ENCODE data around the gene HDAC4. TPM values are rescaled to one million over a fixed set of nuclear protein-coding genes. Genes with fewer than 3 reads are reported as not detected.
"Not testable (repeated sequence)": the region's sequence is repeated elsewhere in the genome, so short reads cannot be mapped to it uniquely, and the experiment has no call there.

Gene HDAC4
- total RNA-seq, 2 donors from 2014 or later = 34.1 to 39.1 TPM

DNA sequence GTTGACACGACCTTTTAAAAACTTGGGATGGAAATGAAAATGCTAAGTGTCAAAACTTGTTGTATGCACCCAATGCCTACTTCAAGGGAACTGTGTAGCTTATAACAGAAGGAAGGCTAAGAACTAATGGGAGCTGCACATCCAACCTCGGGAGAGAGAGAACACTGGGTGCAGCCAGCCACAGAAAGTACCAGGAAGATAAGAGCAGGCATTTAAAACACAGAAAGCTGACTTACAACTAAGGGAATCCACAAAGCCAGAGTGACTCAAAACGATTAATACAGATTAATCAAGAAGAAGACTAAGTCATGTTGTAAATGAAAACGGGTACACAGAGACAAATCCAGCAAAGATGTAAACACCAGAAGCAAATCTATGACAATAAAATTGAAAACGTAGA lies 113.4 kb downstream of the HDAC4 start:
- Mint-ChIP-seq H3K9me3 (no peaks in the 10 kb centered on the region), H3K27ac (no peak overlapping the region), H3K36me3 (peaks cover 0 to 11% of the 10 kb centered on the region in 2 donors)
- no peak for DNase-seq (ENCODE audit: low spot score in 2 of 2)
- no peak for ATAC-seq

DNA sequence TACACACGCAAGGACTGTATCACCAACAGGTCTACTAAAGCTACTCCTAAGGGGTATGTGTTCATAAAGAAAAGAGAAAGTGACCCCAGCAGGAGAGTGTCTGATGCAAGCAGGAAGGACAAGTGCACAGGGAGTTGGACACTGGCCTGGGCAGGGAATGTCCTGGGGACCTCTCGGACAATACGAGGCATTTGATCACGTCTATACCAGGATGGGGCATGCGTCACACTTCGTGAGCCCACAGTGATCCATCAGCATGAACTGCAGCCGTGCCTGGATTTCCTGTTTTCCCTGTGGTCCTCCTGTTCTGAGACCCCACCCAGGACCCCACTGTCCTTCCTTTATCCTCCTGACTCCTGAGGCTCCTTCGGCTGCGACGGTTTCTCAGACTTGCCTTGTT lies 113.9 kb downstream of the HDAC4 start:
- no peak for DNase-seq (ENCODE audit: low spot score in 2 of 2)
- no peaks in the 10 kb centered on the region for H3K9me3 Mint-ChIP-seq
- no peak for ATAC-seq
- H3K36me3 Mint-ChIP-seq = peaks cover 0 to 11% of the 10 kb centered on the region in 2 donors
- no peak overlapping the region for H3K27ac Mint-ChIP-seq

DNA sequence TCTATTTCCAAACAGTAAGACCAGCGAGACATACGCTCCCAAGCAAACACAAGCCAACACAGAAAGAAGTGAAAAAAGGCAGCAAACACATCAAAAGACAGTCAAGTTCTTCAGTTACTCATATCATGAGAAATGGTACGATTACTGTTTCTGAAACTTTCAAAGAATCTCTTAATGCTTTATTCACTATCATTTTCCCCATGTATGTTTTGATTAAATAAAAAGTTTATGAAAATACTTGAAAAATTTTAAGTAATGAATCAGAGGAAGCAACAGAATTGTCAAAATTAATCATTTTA lies 114.9 kb downstream of the HDAC4 start:
- Mint-ChIP-seq H3K9me3 (no peaks in the 10 kb centered on the region), H3K36me3 (peaks cover 0 to 11% of the 10 kb centered on the region in 2 donors), H3K27ac (peak overlapping the region; percentile 90 to 91)
- ATAC-seq = peak; percentile 43 to 60
- no peak for DNase-seq (ENCODE audit: low spot score in 2 of 2)

DNA sequence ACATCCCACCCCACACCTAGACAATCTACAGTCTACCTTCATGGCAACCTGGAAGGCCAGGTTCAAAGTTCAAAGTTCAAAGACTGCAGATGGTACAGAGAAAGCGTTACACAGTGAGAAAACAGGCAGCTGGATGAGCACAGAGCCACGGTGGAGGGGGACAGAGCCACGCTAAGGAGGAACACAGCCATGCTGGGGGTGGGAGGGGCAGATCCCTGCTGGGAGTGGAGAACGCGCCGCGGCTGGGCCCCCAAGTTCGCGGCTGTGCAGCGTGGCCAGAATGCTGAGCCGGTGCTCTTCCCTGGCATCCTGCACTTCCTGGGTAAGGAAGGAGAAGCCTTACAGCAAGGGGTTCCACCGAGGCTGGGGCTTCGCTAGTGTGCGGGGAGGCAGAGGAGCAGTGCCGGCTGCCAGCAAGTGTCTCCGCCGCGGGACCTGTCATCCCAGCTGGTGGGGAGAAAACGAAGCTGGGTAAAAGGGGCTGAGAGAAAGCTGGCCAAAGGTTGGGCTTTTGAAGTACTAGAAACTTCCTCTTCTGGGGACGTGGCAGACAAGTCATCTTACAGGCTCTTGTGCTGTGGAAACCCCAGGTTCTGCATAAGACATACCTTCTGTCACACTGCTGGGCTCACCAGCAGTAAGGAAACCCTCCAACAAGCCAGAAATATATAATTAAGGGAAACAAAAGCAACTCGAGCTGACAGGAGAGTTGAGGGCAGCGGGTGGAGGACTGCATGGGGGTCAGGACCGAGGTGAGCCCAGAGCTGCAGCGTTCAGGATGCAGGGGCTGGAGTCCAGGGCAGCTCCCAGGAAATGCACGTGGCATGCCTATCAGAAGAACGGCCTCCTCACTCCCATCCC lies 115.5 kb downstream of the HDAC4 start:
- ATAC-seq = peak; percentile 62 to 65

DNA sequence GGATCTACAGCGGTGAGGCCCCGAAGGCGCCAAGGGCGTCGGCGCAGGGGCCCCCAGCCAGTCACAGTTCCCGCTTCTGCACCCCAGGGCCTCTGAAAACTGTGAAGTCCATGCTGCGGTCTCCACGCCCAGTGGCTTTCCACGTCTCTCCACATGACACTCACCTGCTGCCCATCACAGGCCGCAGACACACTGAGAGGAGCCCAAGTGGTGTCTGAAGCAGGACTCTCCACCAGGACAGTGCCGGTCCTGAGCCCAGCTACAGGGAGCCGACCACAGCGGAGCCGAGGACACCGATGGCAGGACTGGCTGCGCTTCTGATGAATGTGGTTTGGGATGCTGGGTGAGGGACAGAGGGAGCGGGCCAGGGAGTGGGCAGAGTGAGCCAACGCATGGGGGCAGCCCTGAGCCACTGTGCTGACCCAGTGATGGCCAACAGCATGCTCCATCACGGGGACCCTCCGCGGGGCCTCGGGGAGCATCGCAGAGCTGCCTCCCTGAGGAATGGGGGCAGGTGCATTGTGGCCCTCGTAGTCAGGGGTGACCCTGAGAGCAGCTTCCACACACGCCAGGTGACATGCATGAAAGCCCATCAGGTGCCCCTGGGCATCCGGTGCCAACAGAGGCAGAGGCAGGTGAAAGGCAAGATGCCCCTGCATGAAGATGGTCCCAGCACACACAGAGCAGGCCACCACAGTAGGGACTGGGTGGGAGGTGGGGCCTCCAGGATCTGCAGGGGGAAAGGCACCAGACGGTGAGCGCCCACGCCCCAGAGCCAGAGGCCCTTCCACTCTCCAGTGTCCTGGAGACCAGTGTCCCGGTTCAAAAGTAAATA lies 116.6 kb downstream of the HDAC4 start:
- peak overlapping the region in 1 of 2 donors; percentile 90 for H3K27ac Mint-ChIP-seq
- no peak for ATAC-seq
- H3K36me3 Mint-ChIP-seq = peaks cover 0 to 5% of the 10 kb centered on the region in 2 donors
- DNase-seq (ENCODE audit: low spot score in 2 of 2) = no peak
- H3K9me3 Mint-ChIP-seq = no peaks in the 10 kb centered on the region

More for the DNA sequence above, 115.5 kb downstream of the HDAC4 start:
- Mint-ChIP-seq H3K9me3 (no peaks in the 10 kb centered on the region), H3K27ac (peak overlapping the region; percentile 90 to 91), H3K36me3 (peaks cover 0 to 6% of the 10 kb centered on the region in 2 donors)
- DNase-seq (ENCODE audit: low spot score in 2 of 2) = peak in 1 of 2 donors; percentile 65

DNA sequence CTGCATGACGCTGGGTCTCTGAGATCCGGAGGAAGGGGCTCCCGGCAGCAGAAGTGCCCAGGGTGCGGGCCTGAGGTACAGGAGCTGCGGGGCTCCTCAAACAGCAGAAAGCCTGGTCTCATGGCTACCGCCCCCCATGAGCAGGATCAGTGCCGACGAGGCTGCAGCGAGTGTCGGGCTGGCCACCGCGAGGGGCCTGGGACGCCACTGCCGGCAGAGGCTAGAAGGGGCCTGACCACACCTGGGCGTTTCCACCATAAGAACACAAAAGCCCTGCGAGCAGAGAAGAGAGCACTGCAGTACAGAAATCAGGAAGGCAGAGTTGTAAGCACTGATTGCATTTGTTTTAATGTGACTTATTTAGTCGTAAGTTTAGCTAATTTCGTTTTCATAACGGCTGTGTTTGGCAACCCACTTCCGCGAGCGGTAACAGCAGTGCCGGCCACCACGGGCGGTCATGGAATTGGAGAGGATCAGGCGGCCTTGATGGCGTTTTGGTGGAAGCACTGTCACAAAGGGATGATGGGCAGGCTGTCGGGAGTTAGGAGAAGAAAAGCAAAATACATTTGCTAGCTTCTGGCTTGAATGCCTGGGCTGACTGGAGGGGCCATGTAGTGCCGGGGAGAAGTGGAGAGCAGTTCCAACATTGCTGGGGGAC lies 117.4 kb downstream of the HDAC4 start:
- no peak for ATAC-seq
- DNase-seq (ENCODE audit: low spot score in 2 of 2) = peak in 1 of 2 donors; percentile 13

DNA sequence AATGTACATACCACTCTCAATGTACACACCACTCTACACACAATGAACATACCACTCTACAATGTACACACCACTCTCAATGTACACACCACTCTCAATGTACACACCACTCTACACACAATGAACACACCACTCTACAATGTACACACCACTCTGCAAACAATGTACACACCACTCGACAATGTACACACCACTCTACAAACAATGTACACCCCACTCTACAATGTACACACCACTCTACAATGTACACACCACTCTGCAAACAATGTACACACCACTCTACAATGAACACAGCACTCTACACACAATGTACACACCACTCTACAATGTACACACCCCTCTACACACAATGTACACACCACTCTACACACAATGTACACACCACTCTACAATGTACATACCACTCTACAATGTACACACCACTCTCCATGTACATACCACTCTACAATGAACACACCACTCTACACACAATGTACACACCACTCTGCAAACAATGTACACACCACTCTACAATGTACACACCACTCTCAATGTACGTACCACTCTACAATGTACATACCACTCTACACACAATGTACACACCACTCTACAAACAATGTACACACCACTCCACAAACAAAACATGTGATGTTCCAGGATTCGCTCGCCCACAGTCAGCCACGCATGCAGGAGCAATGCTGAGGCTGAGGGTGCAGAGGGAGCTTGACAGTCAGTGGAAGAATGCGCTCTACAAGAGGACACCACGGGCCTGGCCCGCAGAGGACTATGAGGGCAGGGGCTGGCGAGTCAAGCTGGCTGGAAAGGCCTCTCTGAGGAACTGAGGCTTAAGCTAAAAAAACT lies 118.2 kb downstream of the HDAC4 start:
- H3K36me3 Mint-ChIP-seq = peaks cover 0 to 5% of the 10 kb centered on the region in 2 donors
- no peaks in the 10 kb centered on the region for H3K9me3 Mint-ChIP-seq
- ATAC-seq = no peak
- DNase-seq (ENCODE audit: low spot score in 2 of 2) = peak in 1 of 2 donors; percentile 37
- H3K27ac Mint-ChIP-seq = no peak overlapping the region

More for the DNA sequence above, 117.4 kb downstream of the HDAC4 start:
- no peaks in the 10 kb centered on the region for H3K9me3 Mint-ChIP-seq
- peaks cover 0 to 5% of the 10 kb centered on the region in 2 donors for H3K36me3 Mint-ChIP-seq
- no peak overlapping the region for H3K27ac Mint-ChIP-seq

DNA sequence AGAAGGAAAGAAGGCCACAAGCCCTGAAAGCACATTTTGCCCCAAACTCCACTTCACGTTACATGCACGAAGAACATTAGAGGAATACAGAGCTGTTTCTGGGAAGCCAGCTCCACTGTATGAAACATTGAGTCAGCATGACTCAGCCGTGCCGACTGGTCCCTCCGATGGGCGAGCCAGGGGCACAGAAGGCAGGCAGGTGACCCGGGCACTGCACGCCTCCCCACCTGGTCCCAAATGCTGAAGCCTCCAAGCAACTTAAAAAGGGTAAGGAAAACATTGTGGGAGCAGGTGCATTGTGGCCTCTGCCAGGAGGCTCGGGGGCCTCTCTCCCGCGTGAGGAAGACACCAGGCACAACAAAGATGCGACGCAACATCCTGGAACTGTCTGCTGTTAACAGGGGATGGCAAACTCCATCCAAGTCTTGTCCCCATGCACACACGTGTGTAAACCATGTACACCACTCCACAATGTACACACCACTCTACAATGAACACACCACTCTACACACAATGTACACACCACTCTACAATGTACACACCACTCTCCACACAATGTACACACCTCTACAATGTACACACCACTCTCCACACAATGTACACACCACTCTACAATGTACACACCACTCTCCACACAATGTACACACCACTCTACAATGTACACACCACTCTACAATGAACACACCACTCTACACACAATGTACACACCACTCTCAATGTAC lies 120.4 kb downstream of the HDAC4 start:
- H3K9me3 Mint-ChIP-seq; DNase-seq (ENCODE audit: low spot score in 2 of 2); H3K36me3 Mint-ChIP-seq: not testable (repeated sequence)
- ATAC-seq = peak in 1 of 2 donors; percentile 61
- H3K27ac Mint-ChIP-seq = peak overlapping the region in 1 of 2 donors; percentile 96

DNA sequence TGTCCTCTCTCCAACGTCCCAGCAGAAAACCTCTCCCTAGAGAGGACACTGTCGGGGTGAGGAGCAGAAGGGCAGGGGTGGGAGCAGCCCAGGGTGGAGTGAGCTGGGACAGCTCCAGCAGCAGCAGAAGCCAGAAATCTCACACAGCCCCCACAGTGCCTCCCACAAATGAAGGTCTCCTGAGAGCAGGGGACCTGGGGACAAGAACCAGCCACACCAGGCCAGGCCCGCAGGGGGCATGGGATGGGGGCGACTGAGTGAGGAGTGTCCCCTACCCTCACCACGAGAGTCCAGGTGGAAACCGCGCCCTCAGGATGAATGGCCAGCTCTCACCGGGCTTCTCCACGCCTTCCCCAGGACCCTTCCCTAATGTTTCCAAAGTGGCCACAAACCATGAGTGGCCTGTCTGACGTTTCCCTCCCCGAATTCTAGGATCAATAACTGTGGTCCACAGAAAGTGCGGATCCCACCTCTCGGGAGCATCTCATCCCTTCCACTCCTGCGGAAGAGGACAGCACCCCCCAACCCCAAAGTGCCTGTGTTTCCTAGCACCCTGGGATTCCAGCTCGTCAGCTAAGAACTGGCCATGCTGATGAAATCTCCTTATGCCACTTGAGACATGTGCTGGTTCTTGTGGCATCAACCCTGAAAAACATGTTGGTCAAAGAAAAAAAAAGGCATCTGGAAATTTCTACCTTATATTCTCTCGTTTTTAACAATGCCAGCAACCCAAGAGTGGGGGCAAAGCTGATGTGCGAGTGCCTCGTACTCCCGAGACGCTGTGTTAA lies 121.1 kb downstream of the HDAC4 start:
- H3K27ac Mint-ChIP-seq = peak overlapping the region; percentile 69 to 96
- ATAC-seq (no peak), DNase-seq (ENCODE audit: low spot score in 2 of 2) (no peak)
- no peaks in the 10 kb centered on the region for H3K9me3 Mint-ChIP-seq
- peaks cover 0 to 4% of the 10 kb centered on the region in 2 donors for H3K36me3 Mint-ChIP-seq

DNA sequence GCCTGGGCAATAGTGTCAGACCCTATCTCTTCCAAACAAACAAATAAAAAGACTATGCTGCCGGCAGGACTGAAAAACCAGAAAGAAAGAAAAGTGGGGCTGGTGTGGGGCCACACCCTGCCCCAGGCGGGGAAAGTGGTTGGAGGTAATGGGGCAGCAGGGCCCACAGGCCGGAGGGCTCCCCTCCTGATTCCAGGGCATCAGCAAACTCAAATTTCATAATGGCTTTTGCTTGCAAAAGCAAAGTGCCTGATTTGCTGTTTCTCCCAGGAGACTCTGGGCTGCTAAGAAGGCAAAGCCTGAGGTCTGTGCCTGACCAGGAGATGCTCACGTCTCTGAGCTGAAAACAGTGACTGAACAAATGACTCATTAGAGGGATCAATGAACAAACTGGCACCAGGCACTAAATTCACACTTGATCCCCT lies 121.9 kb downstream of the HDAC4 start:
- ATAC-seq = no peak
- DNase-seq (ENCODE audit: low spot score in 2 of 2) = no peak
- H3K27ac Mint-ChIP-seq = peak overlapping the region in 1 of 2 donors; percentile 69

DNA sequence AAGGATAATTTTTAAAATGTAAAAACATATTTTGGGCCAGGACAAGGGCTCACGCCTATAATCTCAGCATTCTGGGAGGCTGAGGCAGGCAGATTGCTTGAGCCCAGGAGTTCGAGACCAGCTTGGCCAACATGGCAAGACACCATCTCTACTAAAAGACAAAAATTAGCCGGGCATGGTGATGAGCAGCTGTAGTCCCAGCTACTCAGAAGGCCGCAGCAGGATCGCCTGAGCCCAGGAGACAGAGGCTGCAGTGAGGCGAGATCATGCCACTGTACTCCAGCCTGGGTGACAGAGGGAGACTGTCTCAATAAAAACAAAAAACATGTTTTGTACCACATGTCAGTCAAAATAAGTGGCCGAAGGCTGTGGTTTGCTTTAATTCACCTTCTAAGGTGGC lies 122.5 kb downstream of the HDAC4 start:
- ATAC-seq = no peak
- H3K27ac Mint-ChIP-seq = peak overlapping the region in 1 of 2 donors; percentile 69

More for the DNA sequence above, 121.9 kb downstream of the HDAC4 start:
- no peaks in the 10 kb centered on the region for H3K9me3 Mint-ChIP-seq
- peaks cover 0 to 4% of the 10 kb centered on the region in 2 donors for H3K36me3 Mint-ChIP-seq

DNA sequence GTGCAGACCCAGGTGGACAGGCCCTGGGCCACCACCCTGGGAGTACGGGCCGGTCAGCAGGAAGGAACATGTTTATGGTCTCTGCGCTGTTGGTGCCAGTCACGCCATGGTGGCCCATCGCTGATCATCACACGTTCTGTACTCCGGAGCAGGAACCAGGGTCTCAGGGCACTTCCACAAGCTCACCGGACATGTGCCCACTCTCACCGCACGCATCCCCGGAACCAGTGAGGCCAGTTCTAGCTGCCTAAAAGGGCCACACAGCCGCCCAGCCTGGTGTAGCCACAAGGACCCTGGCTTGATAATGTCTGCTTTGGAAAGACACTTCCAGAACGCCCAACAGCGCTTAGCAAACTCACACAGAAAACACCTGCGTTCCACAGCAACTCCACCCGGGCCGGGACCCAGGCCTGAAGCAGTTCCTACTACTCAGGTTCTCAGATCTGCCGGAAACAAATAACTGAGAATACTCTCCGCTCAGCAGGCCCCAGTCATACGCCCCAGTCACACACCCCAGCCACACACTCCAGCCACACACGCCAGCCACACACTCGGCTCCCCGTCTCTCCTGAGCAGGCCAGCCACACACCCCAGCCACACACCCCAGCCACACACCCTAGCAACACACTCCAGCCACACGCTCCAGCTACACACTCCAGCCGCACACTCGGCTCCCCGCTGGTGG lies 123.3 kb downstream of the HDAC4 start:
- ATAC-seq (no peak), DNase-seq (ENCODE audit: low spot score in 2 of 2) (no peak)
- H3K27ac Mint-ChIP-seq = no peak overlapping the region
- no peaks in the 10 kb centered on the region for H3K9me3 Mint-ChIP-seq
- H3K36me3 Mint-ChIP-seq = peaks cover 10 to 13% of the 10 kb centered on the region in 2 donors

More for the DNA sequence above, 122.5 kb downstream of the HDAC4 start:
- Mint-ChIP-seq H3K36me3 (peaks cover 3 to 6% of the 10 kb centered on the region in 2 donors), H3K9me3 (no peaks in the 10 kb centered on the region)
- DNase-seq (ENCODE audit: low spot score in 2 of 2) = no peak

DNA sequence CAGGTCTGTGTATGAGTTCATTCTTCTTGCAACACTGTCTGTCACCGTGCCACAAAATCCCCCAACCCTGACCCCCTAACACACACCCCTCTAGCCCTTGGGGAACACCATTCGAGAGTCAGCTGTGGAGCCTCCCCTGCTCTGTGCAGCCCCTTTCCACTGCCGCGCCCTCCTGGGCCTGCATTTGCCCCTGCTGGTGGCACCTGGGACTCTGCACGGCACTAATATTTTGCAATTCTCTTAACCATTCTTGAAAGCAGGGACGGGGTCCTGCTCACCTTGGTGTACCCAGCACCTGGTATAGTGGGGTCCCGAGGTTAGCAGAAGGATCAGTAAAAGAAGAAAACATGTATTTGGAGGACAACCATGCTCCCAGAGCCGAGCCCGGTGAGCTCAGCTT lies 124.0 kb downstream of the HDAC4 start:
- Mint-ChIP-seq H3K36me3 (peaks cover 13 to 16% of the 10 kb centered on the region in 2 donors), H3K27ac (no peak overlapping the region), H3K9me3 (no peaks in the 10 kb centered on the region)
- DNase-seq (ENCODE audit: low spot score in 2 of 2) (no peak), ATAC-seq (no peak)

Data from activated naive CD4-positive, alpha-beta T cell treated with anti-CD3 and anti-CD28 coated beads, Interleukin-2, amount 50 U/mL, for 72 hours (primary cell).